ENCODE measurements around the gene ATG9A. TPM values are rescaled to one million over a fixed set of nuclear protein-coding genes. Genes with fewer than 3 reads are reported as not detected.

ATG9A gene, protein sequence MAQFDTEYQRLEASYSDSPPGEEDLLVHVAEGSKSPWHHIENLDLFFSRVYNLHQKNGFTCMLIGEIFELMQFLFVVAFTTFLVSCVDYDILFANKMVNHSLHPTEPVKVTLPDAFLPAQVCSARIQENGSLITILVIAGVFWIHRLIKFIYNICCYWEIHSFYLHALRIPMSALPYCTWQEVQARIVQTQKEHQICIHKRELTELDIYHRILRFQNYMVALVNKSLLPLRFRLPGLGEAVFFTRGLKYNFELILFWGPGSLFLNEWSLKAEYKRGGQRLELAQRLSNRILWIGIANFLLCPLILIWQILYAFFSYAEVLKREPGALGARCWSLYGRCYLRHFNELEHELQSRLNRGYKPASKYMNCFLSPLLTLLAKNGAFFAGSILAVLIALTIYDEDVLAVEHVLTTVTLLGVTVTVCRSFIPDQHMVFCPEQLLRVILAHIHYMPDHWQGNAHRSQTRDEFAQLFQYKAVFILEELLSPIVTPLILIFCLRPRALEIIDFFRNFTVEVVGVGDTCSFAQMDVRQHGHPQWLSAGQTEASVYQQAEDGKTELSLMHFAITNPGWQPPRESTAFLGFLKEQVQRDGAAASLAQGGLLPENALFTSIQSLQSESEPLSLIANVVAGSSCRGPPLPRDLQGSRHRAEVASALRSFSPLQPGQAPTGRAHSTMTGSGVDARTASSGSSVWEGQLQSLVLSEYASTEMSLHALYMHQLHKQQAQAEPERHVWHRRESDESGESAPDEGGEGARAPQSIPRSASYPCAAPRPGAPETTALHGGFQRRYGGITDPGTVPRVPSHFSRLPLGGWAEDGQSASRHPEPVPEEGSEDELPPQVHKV
- total RNA-seq (2022): 52.1 and 60.8 TPM in 2 replicates
- percentile 64 among the genes with signal in this experiment for Bru-seq, nascent RNA
- percentile 86 among the genes with signal in this experiment for BruChase-seq, experiment 1, labeled RNA remaining after a 6-hour chase
- percentile 69 among the genes with signal in this experiment for BruChase-seq, experiment 2, labeled RNA remaining after a 2-hour chase
- long read RNA-seq, full-length matches to known transcripts: 109 of 214 reads
- long read RNA-seq, partial matches to known transcripts: 34 of 214 reads
- long read RNA-seq, other reads (novel, unspliced or antisense): 71 of 214 reads

DNA sequence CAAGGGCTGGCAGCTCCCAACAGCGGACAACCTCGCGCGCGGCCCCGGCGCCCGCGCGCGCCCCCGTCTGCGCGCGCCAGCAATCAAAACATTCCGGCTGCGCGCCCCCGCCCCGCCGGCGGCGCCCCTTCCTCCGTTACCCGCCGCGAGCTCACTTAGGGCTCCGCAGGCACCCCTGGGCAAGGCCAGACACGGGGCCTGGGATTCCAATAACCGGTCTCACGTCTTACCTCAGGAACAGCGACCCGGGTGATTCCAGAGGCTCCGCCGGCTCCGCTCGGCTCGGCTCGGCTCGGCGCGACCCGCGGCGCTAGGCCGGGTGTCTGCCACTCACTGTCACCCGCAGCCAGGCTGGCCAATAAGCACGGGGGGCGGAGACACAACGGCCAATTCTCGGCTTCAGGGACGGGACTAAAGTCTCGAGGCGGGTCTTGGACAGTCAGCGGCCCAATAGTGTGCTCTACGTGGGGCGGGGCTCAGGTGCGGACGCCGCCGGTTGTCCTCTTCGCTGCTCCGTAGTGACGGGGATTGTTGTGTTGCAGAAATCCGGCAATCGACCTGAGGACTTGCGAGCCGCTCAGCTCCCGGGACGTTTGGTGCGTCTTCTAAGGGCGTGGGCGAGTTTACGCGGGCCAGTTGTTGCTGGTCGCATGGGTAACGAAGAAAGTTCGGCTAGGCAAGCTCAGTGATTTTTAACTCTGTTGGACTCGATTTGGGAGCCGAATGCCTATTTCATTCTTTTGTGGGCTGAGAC is at the start of gene ATG9A, which contains the start of gene ANKZF1:
Gene ATG9A, minus strand, starts transcription at position 332 of the 754 bp plus-strand sequence. CDS start 1,612 bp downstream, outside the sequence.
Gene ANKZF1, plus strand, starts transcription at position 502 of the 754 bp plus-strand sequence. CDS start 452 bp downstream, outside the sequence.
- intact Hi-C loops (cut with micrococcal nuclease): loop anchor here (1.0 to 2.0 kb wide), 4 partner anchors 15 to 65 kb away; partner anchors contain the start of genes DNAJB2, GLB1L and STK16
- peak within 1 kb of the TSS; percentile 100 for H3K4me3 Mint-ChIP-seq (ENCODE audit: unreplicated experiment)

DNA sequence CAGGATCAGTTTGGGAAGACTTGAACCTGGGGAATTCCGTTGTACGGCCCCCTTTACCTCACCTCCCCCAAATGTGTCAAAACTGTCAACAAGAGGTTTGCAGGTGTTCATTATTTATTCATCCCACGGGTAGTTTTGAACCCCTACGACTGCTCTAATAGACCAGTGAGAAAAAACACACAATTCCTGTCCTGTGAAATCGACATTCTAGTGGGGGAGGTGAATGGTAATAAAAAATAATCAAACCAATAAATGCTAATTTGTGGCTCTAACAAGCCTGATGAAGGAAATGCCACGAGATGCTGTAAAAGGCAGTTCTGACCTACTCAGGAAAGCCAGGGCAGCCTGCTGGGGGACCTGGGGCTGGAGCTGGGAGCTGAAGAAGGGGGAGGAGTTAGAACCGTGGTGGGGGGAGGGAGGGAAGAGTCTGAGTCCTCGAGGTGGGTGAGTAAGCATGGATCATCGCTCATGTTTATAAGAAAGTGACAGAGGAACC is 49.3 kb upstream of the ATG9A start:
- peaks cover 31% of the 10 kb centered on the region for H3K36me3 Mint-ChIP-seq (ENCODE audit: insufficient read depth, unreplicated experiment)
- ChIA-PET POLR2A (interaction anchor here (0.5 to 10.0 kb wide), 24 partner anchors 9 to 423 kb away, joined by 3 to 263 read pairs (median 4); partner anchors contain the start of genes ABCB6, ANKZF1, ATG9A and CHPF), CTCF (interaction anchor here (0.6 to 18.2 kb wide), 20 partner anchors 8 to 358 kb away, joined by 3 to 445 read pairs (median 6); partner anchors contain the start of genes CNPPD1, GLB1L, STK16 and TUBA4A)
- intact Hi-C loops (cut with micrococcal nuclease): loop anchor here (1.0 to 5.0 kb wide), 6 partner anchors 11 to 101 kb away; partner anchors contain the start of genes ANKZF1, ATG9A, CNPPD1 and RETREG2
- peaks cover 43% of the 10 kb centered on the region for H3K4me1 Mint-ChIP-seq (ENCODE audit: insufficient read depth, unreplicated experiment)
- TF ChIP-seq, protein P1, sequence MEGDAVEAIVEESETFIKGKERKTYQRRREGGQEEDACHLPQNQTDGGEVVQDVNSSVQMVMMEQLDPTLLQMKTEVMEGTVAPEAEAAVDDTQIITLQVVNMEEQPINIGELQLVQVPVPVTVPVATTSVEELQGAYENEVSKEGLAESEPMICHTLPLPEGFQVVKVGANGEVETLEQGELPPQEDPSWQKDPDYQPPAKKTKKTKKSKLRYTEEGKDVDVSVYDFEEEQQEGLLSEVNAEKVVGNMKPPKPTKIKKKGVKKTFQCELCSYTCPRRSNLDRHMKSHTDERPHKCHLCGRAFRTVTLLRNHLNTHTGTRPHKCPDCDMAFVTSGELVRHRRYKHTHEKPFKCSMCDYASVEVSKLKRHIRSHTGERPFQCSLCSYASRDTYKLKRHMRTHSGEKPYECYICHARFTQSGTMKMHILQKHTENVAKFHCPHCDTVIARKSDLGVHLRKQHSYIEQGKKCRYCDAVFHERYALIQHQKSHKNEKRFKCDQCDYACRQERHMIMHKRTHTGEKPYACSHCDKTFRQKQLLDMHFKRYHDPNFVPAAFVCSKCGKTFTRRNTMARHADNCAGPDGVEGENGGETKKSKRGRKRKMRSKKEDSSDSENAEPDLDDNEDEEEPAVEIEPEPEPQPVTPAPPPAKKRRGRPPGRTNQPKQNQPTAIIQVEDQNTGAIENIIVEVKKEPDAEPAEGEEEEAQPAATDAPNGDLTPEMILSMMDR (IDR thresholded peaks at IDR 0.05; ENCODE audit: unreplicated experiment): no peak
- H3K4me3 Mint-ChIP-seq (ENCODE audit: unreplicated experiment): peak overlapping the region; percentile 86
- peak overlapping the region; percentile 86 for H3K27ac Mint-ChIP-seq (ENCODE audit: low read depth, unreplicated experiment)
- no peak for DNase-seq (ENCODE audit: unreplicated experiment)
- BruUV-seq (replicated peaks): TSS peak; percentile 55
- no peaks in the 10 kb centered on the region for H3K9me3 Mint-ChIP-seq (ENCODE audit: unreplicated experiment)
- no peaks in the 10 kb centered on the region for H3K27me3 Mint-ChIP-seq (ENCODE audit: insufficient read depth, unreplicated experiment)

More for the DNA sequence above, at the start of gene ATG9A, which contains the start of gene ANKZF1:
- TF ChIP-seq, protein P1 (IDR thresholded peaks at IDR 0.05; ENCODE audit: unreplicated experiment): no peak
- ChIA-PET POLR2A (interaction anchor here (0.6 to 14.6 kb wide), 34 partner anchors 8 to 959 kb away, joined by 3 to 401 read pairs (median 5); partner anchors contain the start of genes AAMP, ABCB6, CNPPD1 and DNAJB2), CTCF (interaction anchor here (0.6 to 4.9 kb wide), 9 partner anchors 12 to 342 kb away, joined by 3 to 41 read pairs (median 7); partner anchors contain the start of genes CNPPD1 and GLB1L)
- peak; percentile 100 for DNase-seq (ENCODE audit: unreplicated experiment)
- no peaks in the 10 kb centered on the region for H3K27me3 Mint-ChIP-seq (ENCODE audit: insufficient read depth, unreplicated experiment)
- no TSS peak for BruUV-seq (replicated peaks)
- peaks cover 12% of the 10 kb centered on the region for H3K4me1 Mint-ChIP-seq (ENCODE audit: insufficient read depth, unreplicated experiment)
- peak within 1 kb of the TSS; percentile 99 for H3K27ac Mint-ChIP-seq (ENCODE audit: low read depth, unreplicated experiment)
- peaks cover 67% of the 10 kb centered on the region for H3K36me3 Mint-ChIP-seq (ENCODE audit: insufficient read depth, unreplicated experiment)
- H3K9me3 Mint-ChIP-seq (ENCODE audit: unreplicated experiment): no peaks in the 10 kb centered on the region

All from MCF 10A (cell line).